Activated B cell treated with CpG ODN at 0.5 μM for 24 hours (primary cell): ENCODE results near the gene HOXB5. TPM values are rescaled to one million over a fixed set of nuclear protein-coding genes. Genes with fewer than 3 reads are reported as not detected.
A peak's percentile ranks its signal among the peaks of the same experiment; 100 is the strongest.

Experiments
- ATAC-seq: fragments of 200-7000 bp; cut with Tn5 transposase; one replicate; pipeline ENCODE4 v1.10.0; 2021; ENCODE audit warnings: low read depth, mild to moderate bottlenecking, moderate library complexity
- CTCF ChIA-PET: fragments of 350-600 bp; sonication (Branson Sonifier 250); formaldehyde crosslinking; loops from one replicate; lab custom pipeline; 2021; ENCODE audit warnings: antibody characterized with exemption; lab: Charles Lee
- POLR2A ChIA-PET: fragments of 350-600 bp; sonication (Branson Sonifier 250); formaldehyde crosslinking; loops from one replicate; lab custom pipeline; 2021; ENCODE audit warnings: antibody characterized with exemption; lab: Charles Lee
- DNase-seq: peaks from one replicate; pipeline ENCODE4 v3.0.0; 2022
- H3K27ac Mint-ChIP-seq: one replicate; pipeline ENCODE4 v1.8.0; 2020; ENCODE audit warnings: mixed read lengths
- H3K27me3 Mint-ChIP-seq: one replicate; pipeline ENCODE4 v1.8.0; 2021; ENCODE audit warnings: mixed read lengths
- H3K36me3 Mint-ChIP-seq: one replicate; pipeline ENCODE4 v1.8.0; 2021; ENCODE audit warnings: low read depth, mixed read lengths
- H3K4me1 Mint-ChIP-seq: one replicate; pipeline ENCODE4 v1.8.0; 2021; ENCODE audit warnings: mixed read lengths
- H3K4me3 Mint-ChIP-seq: one replicate; pipeline ENCODE4 v1.8.0; 2020; ENCODE audit warnings: mild to moderate bottlenecking, mixed read lengths
- H3K9me3 Mint-ChIP-seq: one replicate; pipeline ENCODE4 v1.8.0; 2020; ENCODE audit warnings: mixed read lengths
- CTCF ChIP-seq: fragments of 200-600 bp; IDR thresholded peaks from one replicate; pipeline ENCODE4 v1.8.0; 2022; ENCODE audit warnings: antibody characterized with exemption, mild to moderate bottlenecking
- intact Hi-C: fragments of 100-400 bp; cut with micrococcal nuclease; formaldehyde crosslinking; loops from one replicate; pipeline ENCODE4 v1.15.1; 2024
- total RNA-seq: library from RNA; stranded (reverse); gene quantifications from 2 replicates; pipeline ENCODE4 v1.2.3, GENCODE V29; 2022

HOXB5 gene
- total RNA-seq, 1 donor from 2014 or later: not detected

- ATAC-seq: no peak
Observed at GRCh38 chr17:48628649-48629410, 35.3 kb upstream of the HOXB5 start.

DNA sequence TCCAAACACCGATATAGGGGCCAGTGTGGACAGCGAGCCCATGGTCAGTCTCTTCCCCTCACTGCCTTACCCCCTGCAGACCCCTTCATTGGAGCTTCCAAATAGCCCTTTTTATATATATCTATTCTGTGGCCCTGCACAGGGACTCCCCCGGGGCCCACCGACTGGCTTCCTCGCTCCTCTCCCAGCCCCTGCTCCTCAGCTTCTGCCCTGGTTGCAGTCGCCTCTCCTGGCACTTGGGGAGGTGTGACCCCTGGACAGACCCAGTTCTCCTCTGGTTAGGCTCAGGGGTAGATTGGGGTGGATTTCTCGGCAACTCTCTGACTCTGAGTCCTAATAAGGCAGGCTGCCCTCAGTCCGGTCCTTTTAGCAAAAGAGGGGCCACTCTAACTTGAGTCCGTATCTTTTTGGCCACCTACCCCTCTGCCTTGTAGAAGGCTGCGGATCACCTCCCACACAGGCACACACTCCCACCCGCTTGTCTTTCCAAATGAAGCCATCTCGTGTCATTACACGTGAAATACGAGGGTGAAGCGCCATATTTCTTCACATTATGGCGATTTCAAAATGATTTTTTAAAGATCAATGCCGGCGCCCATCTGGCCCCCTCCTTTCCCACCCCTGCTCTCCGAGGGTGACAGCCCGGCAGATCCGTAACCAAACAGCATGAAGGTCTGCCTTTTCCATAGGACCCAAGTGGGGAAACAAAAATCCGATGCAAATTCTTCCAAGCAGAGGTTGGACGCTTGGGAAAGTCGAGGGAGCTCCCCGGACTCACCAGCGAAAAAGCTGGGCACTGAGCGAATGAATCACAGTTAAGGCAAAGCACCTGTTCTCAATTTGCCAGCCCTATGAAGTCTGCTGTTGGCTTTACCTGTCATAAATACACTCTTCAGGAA, 34.3 kb upstream of the HOXB5 start:
- no peak for TF ChIP-seq CTCF
- intact Hi-C loops: loop anchor here (5.0 kb wide), 1 partner anchor 124 kb away; no protein-coding TSS in a partner anchor
- H3K4me1 Mint-ChIP-seq: peaks cover 16% of the 10 kb centered on the region
- no peak for ATAC-seq
- ChIA-PET POLR2A (no interaction called here), CTCF (interaction anchor here (0.6 kb wide), 1 partner anchor 553 kb away, joined by 5 read pairs; no protein-coding TSS in a partner anchor)
- H3K27me3 Mint-ChIP-seq: peaks cover 72% of the 10 kb centered on the region
- no peak overlapping the region for H3K4me3 Mint-ChIP-seq
- DNase-seq: no peak
- no peaks in the 10 kb centered on the region for H3K36me3 Mint-ChIP-seq
- no peaks in the 10 kb centered on the region for H3K9me3 Mint-ChIP-seq
- no peak overlapping the region for H3K27ac Mint-ChIP-seq

More at GRCh38 chr17:48628649-48629410, 35.3 kb upstream of the HOXB5 start:
- H3K36me3 Mint-ChIP-seq: no peaks in the 10 kb centered on the region
- DNase-seq: no peak
- ChIA-PET POLR2A (no interaction called here), CTCF (interaction anchor here (0.6 to 1.2 kb wide), 2 partner anchors 554 to 603 kb away, joined by 3 to 5 read pairs; no protein-coding TSS in a partner anchor)
- H3K4me1 Mint-ChIP-seq: peaks cover 16% of the 10 kb centered on the region
- H3K4me3 Mint-ChIP-seq: no peak overlapping the region
- H3K27me3 Mint-ChIP-seq: peaks cover 69% of the 10 kb centered on the region
- no peak overlapping the region for H3K27ac Mint-ChIP-seq
- intact Hi-C loops: loop anchor here (5.0 kb wide), 1 partner anchor 123 kb away; no protein-coding TSS in a partner anchor
- TF ChIP-seq CTCF: no peak
- H3K9me3 Mint-ChIP-seq: no peaks in the 10 kb centered on the region

DNA sequence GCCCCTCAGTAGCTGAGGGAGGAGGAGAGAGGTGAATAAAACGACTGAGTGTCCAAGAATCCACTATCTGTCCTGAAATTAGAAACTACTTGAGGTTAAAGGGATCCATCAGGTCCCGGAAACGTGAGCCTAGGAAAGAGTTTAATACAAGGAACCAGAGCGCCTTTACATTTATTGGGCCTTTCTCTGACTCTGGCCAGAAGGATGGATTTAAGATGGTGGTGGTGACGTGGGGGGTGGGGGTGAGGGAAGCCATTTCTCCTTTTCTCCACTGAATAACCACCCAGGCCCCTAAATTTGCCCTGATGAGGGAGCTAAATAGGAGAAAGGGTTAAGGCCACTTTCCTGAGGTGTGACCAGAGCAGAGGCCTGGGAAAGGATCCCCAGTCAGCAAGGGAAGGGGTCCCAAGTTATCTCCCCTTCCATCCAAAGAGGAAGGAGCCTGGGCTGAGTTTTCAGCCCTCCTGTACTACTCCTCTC, 33.6 kb upstream of the HOXB5 start:
- no peak for ATAC-seq
- ChIA-PET CTCF (interaction anchor here (2.1 kb wide), 1 partner anchor 9 kb away, joined by 6 read pairs; no protein-coding TSS in a partner anchor), POLR2A (no interaction called here)
- H3K27ac Mint-ChIP-seq: no peak overlapping the region
- peaks cover 16% of the 10 kb centered on the region for H3K4me1 Mint-ChIP-seq
- no peak for DNase-seq
- H3K27me3 Mint-ChIP-seq: peaks cover 72% of the 10 kb centered on the region
- peak overlapping the region; percentile 77 for H3K4me3 Mint-ChIP-seq
- intact Hi-C loops: loop anchor here (5.0 kb wide), 1 partner anchor 125 kb away; no protein-coding TSS in a partner anchor
- H3K9me3 Mint-ChIP-seq: no peaks in the 10 kb centered on the region
- no peak for TF ChIP-seq CTCF
- no peaks in the 10 kb centered on the region for H3K36me3 Mint-ChIP-seq

- Mint-ChIP-seq H3K9me3 (no peaks in the 10 kb centered on the region), H3K4me3 (peak within 1 kb of the TSS; percentile 85), H3K4me1 (peaks cover 16% of the 10 kb centered on the region), H3K27ac (peak within 1 kb of the TSS; percentile 46), H3K27me3 (peaks cover 71% of the 10 kb centered on the region), H3K36me3 (no peaks in the 10 kb centered on the region)
- TF ChIP-seq CTCF: no peak
- ChIA-PET POLR2A (interaction anchor here (1.4 kb wide), 1 partner anchor 14 kb away, joined by 3 read pairs; no protein-coding TSS in a partner anchor), CTCF (interaction anchor here (0.6 to 2.1 kb wide), 5 partner anchors 9 to 148 kb away, joined by 3 to 6 read pairs (median 4); partner anchors contain the start of gene HOXB5)
- intact Hi-C loops: loop anchor here (5.0 kb wide), 1 partner anchor 126 kb away; no protein-coding TSS in a partner anchor
- ATAC-seq: peak; percentile 40
- DNase-seq: no peak
Observed at GRCh38 chr17:48626245-48627117, 32.9 kb upstream of the HOXB5 start, which contains the start of gene HOXB9. HOXB9 (minus strand) TSS chr17:48626358; CDS start chr17:48626269, 89 bp downstream.
